Activated CD4-positive, alpha-beta T cell treated with anti-CD3 and anti-CD28 coated beads for 48 hours (primary cell): ENCODE measurements around the gene RCAN3.
A peak's percentile ranks its signal among the peaks of the same experiment; 100 is the strongest.

Experiments used
- DNase-seq: peaks from one replicate; pipeline ENCODE4 v3.0.0-alpha.2; 2020

RCAN3 gene

DNA sequence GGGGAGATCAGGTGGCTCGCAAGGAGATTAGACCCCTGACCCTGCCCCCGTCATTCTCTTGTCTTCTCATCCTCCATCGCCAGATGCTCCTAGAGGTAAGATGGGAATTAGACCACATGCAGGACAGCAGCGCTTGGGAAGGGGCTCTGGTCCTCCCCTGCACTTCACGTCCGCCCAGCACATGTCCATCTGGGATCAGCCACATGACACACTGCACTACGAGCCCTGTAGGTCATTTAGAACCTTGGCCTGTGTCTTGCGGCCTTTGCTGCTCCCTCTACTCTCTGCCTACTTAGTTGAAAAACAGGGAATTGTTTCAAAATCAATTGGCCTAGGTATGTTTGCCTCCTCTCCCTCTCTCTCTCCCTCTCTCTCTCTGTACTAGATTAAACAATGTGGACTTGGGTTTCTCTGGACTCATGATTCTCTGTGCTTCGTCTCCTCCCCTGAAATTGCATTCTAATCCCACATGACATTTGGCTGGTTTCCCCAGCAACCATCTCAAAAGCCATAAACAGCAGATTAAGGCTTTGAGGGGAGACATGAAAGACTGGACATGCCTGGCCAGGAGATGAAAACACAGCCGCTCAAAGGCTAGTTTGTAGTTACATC is 49.4 kb downstream of the RCAN3 start:
- DNase-seq = no peak

- DNase-seq = no peak
Measured at GRCh38 chr1:24553931-24554330, 51.3 kb downstream of the RCAN3 start.

DNA sequence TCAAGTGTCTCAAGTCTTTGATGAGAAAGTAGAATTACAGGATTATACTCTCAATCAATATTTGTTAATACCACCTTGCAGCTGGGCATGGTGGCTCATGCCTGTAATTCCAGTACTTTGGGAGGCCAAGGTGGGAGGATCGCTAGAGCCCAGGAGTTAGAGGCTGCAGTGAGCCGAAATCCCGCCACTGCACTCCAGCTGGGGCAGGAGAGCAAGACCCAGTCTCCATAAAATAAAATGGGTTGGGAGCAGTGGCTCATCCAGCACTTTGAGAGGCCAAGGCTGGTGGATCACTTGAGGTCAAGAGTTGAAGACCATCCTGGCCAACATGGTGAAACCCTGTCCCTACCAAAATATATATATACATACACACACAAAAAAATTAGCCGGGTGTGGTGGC is 52.1 kb downstream of the RCAN3 start:
- no peak for DNase-seq

GRCh38 chr1:24555591-24556413 is 53.2 kb downstream of the RCAN3 start, which contains the start of gene NCMAP:
TSS of gene NCMAP (plus strand) at chr1:24556087. CDS start at chr1:24595431, 39,344 bp downstream.
- DNase-seq = peak; percentile 40

- no peak for DNase-seq
Measured at GRCh38 chr1:24556414-24556795, 53.8 kb downstream of the RCAN3 start.

- no peak for DNase-seq
Measured at GRCh38 chr1:24557220-24557619, 54.6 kb downstream of the RCAN3 start.

DNA sequence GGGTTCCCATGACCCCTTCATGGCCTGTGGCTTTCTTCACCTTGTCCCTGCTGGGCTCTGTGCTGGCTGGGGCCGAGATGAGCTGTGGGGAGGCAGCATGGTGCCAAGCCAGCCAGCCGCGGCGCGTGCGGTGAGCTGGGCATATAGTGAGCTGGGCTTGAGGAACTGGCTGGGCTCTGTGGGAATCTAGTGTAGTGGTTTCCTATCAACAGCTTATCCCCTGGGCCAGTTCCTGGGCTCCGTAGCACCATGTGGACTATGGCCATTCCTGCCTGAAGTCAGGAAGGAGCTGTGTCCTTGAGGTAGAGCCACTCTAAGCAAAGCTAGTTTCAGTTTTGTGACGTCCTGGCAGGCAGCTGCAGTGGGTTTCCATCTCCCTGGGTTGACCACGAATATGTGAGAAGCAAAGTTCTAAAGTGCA is 55.1 kb downstream of the RCAN3 start:
- no peak for DNase-seq

DNA sequence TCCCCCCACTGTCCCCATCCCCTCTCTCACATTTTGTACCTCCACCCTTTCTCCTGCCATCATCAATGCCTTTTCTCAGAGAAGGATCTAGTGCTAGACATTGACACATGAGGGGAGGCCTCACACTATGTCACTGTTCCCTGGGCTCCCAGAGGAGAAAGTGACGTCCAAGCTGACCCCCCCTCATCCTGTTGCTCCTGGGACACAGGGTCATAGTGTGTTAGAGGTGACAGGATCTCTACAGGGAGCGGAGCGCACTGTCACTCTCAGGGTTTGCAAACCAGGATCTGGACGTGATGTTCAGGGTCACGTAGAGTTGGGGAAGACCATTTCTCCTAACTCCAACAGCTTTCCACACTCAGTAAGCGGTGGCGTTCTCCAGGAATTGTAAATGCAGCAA is 55.8 kb downstream of the RCAN3 start:
- DNase-seq = no peak

GRCh38 chr1:24558902-24559791 is 56.5 kb downstream of the RCAN3 start:
- DNase-seq = no peak

GRCh38 chr1:24560361-24560760 is 57.7 kb downstream of the RCAN3 start:
- DNase-seq = no peak

- no peak for DNase-seq
Measured at GRCh38 chr1:24562625-24563024, 60.0 kb downstream of the RCAN3 start.

- no peak for DNase-seq
Measured at GRCh38 chr1:24564695-24565094, 62.1 kb downstream of the RCAN3 start.

- no peak for DNase-seq
Measured at GRCh38 chr1:24566236-24566867, 63.7 kb downstream of the RCAN3 start.

GRCh38 chr1:24567792-24568388 is 65.3 kb downstream of the RCAN3 start:
- DNase-seq = no peak

DNA sequence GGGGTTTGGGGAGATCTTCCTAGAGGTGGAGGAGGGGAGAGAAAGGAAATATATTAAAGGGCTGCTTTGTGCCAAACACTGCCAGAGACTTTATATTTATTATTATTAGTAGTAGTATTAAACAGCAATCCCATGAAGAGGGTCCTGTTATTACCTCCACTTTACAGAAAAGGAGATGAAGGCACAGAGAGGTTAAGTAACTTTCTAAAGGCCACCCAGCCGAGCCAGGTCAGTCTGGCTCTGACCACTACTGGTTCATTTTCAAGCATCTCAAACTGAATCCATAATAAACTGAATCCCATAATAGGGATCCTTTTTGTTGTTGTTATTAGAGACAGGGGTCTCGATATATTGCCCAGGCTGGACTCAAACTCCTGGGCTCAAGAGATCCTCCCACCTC is 65.8 kb downstream of the RCAN3 start:
- DNase-seq = no peak

DNA sequence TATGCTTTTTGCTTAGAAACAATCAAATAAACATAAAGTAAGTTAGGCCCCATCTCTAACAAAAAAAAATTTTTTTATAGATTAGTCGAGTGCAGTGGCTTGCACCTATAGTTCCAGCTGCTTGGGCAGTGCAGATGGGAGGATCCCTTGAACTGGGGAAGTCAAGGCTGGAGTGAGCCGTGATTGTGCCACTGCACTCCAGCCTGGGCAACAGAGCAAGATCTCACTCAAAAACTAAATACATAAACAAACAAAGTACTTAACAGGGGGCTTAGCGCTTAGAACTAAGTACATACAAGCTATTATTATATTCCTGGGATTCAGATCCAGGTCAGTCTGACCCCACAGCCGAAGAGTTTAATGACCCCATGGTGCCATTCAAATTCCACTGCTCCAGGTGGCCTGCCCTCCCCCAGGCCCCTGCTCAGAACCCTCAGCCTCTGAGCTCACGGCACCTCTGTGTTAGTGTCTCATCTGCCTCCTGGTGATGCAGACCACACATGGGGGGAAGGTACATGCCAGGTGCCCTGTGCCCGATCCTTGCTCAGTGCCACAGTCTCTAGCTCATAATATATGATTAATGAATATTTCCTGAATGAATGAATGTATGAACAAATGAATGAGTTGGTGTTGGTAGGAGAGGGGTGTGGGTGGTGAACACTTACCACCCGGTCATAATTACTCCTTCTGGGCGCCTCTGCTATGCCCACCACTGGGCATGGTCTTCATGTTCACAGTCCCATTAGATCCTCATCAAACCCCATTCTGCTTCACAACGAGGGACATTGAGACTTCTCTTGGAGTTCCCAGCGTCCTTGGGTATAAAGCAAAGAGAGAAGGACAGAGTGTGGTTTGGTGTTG is 67.9 kb downstream of the RCAN3 start:
- DNase-seq = no peak

DNA sequence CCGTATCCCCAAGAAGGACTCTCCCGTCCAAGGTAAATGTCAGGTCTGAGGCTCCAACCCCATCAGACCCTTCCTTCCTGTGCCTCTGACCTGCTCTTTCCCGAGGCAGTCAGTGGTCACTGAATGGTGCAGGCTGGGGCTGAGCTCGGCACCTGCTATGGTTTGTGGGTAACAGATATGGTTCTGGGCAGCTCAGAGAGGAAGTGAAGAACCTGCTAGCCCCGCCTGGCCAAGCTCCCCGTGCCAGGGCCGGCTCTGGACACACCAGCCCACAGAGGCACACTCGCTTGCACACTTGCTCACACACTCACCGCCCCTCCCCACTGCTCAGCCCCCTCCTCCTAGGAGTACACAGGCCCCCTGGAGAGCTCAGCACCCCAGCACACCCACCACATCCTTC is 69.7 kb downstream of the RCAN3 start:
- DNase-seq = no peak

GRCh38 chr1:24575905-24576587 is 73.4 kb downstream of the RCAN3 start:
- DNase-seq = no peak

DNA sequence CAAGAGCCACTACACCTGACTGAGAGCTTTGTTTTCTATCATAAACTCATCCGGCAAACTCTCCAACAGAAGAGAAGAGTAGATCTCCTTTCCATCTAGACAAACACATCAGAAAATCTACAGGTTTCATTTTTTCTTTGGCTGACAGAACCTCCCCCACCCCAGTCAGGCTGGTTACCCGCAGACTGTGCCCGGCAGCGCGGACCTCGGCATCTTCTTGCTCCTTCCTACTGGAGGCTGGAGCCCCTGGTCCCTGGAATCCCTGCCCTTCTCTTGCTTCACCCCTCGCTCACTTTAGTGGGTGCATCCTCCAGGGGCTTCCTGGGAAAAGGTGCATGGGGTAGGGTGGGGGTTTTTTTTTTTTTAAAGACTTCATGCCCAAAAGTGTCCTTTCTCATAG is 76.2 kb downstream of the RCAN3 start:
- no peak for DNase-seq

DNA sequence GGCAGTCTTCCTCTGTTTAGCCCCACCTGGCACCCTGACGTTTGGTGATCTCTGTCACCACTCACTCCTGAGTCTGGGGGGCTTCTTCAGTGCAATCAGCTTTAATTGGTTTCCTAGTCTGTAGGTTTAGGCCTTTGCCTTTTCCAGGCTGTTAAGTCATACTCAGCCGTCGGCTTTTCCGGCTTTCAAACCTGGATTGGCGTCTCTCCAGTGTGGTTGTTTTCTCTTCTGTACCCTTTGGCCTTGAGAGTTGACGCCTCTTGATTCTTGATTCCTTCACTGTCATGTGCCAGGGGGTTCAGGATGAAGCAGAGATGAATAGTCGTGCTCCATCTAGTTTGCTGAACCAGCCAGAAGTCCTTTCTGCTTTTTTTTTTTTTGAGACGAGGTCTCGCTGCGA is 78.1 kb downstream of the RCAN3 start:
- no peak for DNase-seq

DNA sequence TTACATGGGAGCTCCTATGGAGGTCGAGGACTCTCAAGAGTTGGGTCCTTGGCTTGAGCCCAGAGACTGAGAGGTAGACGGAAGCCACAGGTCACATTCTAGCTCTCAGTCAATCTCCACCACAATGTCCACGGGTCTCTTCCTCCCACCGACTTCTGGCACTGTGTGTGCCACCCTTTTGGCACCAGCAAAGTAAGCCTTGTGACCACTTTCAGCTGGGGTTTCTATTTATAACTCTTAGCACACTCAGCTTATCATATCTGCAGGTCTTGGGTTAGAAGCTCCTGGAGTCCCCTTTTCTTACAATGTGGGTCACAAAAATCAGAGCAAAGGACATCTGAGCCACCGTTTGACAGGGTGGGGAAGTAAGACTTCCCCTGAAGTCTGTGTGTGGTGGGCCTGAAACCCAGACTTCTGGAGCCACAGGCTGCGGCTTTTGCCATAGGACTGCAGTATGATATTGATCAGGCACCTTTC is 81.6 kb downstream of the RCAN3 start:
- no peak for DNase-seq
